GM13977 (cell line): ENCODE measurements around the gene TRPV4.

Experiments
- DNase-seq: peaks from one replicate; pipeline ENCODE4 v3.0.0; 2012; ENCODE audit warnings: low spot score
- CTCF ChIP-seq: IDR thresholded peaks from 2 replicates; pipeline ENCODE4 v1.5.1; 2012; ENCODE audit warnings: mild to moderate bottlenecking, control low read depth; ENCODE audit not compliant: insufficient read depth; ENCODE audit errors: extremely low read depth, missing control alignments
- in situ Hi-C: fragments of 300-500 bp; cut with MboI; formaldehyde crosslinking; loops from one replicate; pipeline ENCODE4 v1.12.0; 2022; ENCODE audit warnings: low sequenced_read_pairs, low pct_unique_long_range_greater_than_20kb, mixed read lengths, inconsistent platforms; ENCODE audit not compliant: unreplicated experiment

TRPV4 gene

DNA sequence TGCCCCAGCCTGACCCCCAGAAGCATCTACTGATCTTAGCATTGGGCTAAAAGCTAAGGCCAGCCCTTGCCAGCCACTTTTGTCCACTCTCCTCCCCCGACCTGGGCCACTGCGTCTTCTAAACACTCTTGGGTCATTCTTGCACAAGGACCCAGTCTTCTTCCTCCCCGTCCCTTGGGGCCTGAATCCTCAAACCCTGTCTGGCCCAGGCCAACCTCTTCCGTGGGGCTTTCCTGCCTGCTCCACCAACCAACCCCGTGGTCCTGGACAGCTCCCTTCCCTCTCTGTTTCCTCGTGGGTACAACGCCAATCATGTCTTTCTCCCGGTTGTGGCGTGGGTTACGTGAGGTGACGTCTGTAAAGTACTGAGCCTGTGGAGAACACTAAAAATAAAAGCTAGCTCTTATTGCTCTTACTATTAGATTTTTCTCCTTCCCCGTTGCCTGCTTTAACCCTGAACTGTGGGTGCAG is 98.1 kb downstream of the TRPV4 start:
- no peak for DNase-seq
- in situ Hi-C loops: no loop called here
- TF ChIP-seq CTCF: no peak

- TF ChIP-seq CTCF: no peak
- DNase-seq: no peak
- in situ Hi-C loops: no loop called here
These were observed 98.8 kb downstream of the TRPV4 start for GRCh38 chr12:109734219-109735000.
